Ovary (tissue), 9 donors: ENCODE measurements around the gene GPR27. TPM values are rescaled to one million over a fixed set of nuclear protein-coding genes. Genes with fewer than 3 reads are reported as not detected.

Experiments
- DNase-seq, 5 donors: peaks; one replicate each; pipeline ENCODE4 v3.0.0-alpha.2; 2019 to 2020
- H3K27ac ChIP-seq, 2 donors: fragments of 200-600 bp; one replicate each; pipeline versions ENCODE4 v1.5.1 to v1.8.0; 2019 to 2022
- H3K27me3 ChIP-seq: fragments of 200-600 bp; one replicate; pipeline ENCODE4 v1.8.0; 2022
- H3K36me3 ChIP-seq: fragments of 200-600 bp; sonication (generic); one replicate; pipeline ENCODE4 v1.5.1; 2019
- H3K4me1 ChIP-seq: one replicate; pipeline ENCODE4 v1.8.1; 2013; ENCODE audit warnings: mild to moderate bottlenecking, moderate library complexity; ENCODE audit not compliant: insufficient read depth
- H3K4me3 ChIP-seq: fragments of 200-600 bp; sonication (generic); one replicate; pipeline ENCODE4 v1.5.1; 2017
- H3K9me3 ChIP-seq, 2 donors: fragments of 200-600 bp in 1 of 2; sonication (generic) in 1 of 2; one replicate each; pipeline versions ENCODE4 v1.5.1 to v1.8.1; 2013 to 2019; ENCODE audit warnings: mild to moderate bottlenecking in 1 of 2, moderate library complexity in 1 of 2
- EP300 ChIP-seq: sonication (generic); formaldehyde crosslinking; IDR thresholded peaks from one replicate; pipeline ENCODE4 v1.6.1; 2017; ENCODE audit warnings: antibody characterized with exemption
- POLR2A ChIP-seq: fragments of 450-650 bp; IDR thresholded peaks from one replicate; pipeline ENCODE4 v1.6.1; 2017; ENCODE audit warnings: antibody characterized with exemption, mild to moderate bottlenecking, moderate library complexity
- WGBS, 3 donors: extraction: QIAGEN DNeasy Blood & Tissue Kit in 1 of 3; methylation state at CpG; one replicate each; pipeline versions ENCODE4 v1.1.5 to v1.1.7; 2013 to 2017; 5-methylcytosine and 5-hydroxymethylcytosine counted together
- intact Hi-C, 4 donors: fragments of 100-400 bp; cut with DNase I; formaldehyde crosslinking; loops; one replicate each; pipeline versions ENCODE4 v1.11.0 to v1.15.1; 2022 to 2023
- polyA plus RNA-seq, 2 donors: library from polyadenylated mRNA; stranded (reverse); fragments of 200-250 nt in 1 of 2; fragments of 350-450 nt in 1 of 2; fragmentation: Illumina TruSeq in 1 of 2; extraction: RNeasy Lipid Tissue Mini Kit (QIAGEN cat#74804) in 1 of 2; gene quantifications; one replicate each; pipeline ENCODE4 v1.2.3, GENCODE V29; 2013 to 2014
- total RNA-seq, 7 donors: library from RNA; depleted of rRNA in 2 of 7; stranded (reverse); fragments of >200 nt in 2 of 7; fragmentation: NEBNext Ultra II Directional in 3 of 7; extraction: Animal tissue kit (Norgen Biotek cat#: 25700) in 3 of 7; gene quantifications; one replicate each; pipeline versions ENCODE4 v1.1.0 to v1.2.4, GENCODE V29; 2016 to 2023
- TF ChIP-seq, protein P1 (sequence below), 3 donors: fragments of 450-650 bp in 2 of 3; fragments of 200-600 bp in 1 of 3; IDR thresholded peaks; one replicate each; pipeline versions ENCODE4 v1.5.1 to v1.8.0; 2016 to 2022; ENCODE audit warnings: antibody characterized with exemption in 3 of 3, mild to moderate bottlenecking in 1 of 3
- donor health status: DM: no; HTN: no; CAD: no; lungs with moderate emphysema.
- donor health status: DM: no; HTN: no; CAD: no.
- donor health status: Bipolar disorder and iron deficiency.
- donor health status: DM: yes; HTN: yes; CAD: no.
- donor health status: DM: no; HTN: no; CAD: no.
- donor health status: DM: yes; HTN: yes; CAD: no.

The GPR27 gene
- total and polyA plus RNA-seq, 9 donors = 2.1 to 12.7 (median 6.1) TPM

DNA sequence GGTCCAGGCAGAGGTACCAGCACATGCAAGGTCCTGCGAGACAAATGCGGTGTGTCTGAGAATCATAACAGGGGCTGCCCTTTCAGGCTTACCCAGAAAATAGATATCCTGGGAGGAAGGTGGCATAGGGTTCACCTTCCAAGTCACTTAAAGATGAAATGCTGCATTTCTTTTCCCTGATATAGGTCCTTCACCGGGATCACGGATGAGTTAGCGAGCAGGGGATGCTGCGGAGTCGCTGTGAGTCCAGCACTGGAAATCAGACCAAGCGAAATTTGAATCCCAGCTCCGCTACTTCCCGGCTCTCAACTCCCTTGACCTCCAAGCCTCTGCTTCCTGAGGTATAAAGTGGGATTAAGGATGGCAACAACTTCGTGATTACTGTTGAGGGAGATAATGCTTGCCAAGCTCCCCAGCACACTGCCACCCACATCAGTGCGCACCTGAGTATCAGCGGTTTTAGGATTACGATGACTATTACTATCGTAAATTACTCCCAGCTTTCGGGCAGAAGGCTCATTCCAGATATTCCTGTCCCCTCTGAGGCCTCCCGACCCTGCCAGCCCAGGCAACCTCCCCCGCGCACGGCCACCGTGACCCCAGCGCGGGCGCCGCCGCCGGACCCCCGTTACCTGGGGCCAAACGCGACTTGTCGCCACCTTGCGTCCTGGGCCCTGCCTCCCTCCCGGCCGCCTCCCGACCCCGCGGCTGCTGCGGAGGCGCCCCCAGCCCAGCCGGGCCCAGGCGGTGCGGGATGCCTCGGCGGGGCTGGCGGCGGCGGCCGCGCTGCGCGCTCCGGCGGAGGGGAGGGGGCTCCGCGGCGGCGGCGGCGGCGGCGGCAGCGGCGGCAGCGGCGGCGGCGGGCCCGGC is 589 bp upstream of the GPR27 start:
- H3K27ac ChIP-seq = no peak overlapping the region
- H3K36me3 ChIP-seq = no peaks in the 10 kb centered on the region
- H3K4me3 ChIP-seq = peak overlapping the region; percentile 50
- intact Hi-C loops = no loop called here
- no peaks in the 10 kb centered on the region for H3K9me3 ChIP-seq
- WGBS, 3 donors = 11 to 25% (median 18%) methylated on average over 41 to 68 of the region's 68 CpGs
- TF ChIP-seq POLR2A (no peak), EP300 (no peak)
- TF ChIP-seq, protein P1, sequence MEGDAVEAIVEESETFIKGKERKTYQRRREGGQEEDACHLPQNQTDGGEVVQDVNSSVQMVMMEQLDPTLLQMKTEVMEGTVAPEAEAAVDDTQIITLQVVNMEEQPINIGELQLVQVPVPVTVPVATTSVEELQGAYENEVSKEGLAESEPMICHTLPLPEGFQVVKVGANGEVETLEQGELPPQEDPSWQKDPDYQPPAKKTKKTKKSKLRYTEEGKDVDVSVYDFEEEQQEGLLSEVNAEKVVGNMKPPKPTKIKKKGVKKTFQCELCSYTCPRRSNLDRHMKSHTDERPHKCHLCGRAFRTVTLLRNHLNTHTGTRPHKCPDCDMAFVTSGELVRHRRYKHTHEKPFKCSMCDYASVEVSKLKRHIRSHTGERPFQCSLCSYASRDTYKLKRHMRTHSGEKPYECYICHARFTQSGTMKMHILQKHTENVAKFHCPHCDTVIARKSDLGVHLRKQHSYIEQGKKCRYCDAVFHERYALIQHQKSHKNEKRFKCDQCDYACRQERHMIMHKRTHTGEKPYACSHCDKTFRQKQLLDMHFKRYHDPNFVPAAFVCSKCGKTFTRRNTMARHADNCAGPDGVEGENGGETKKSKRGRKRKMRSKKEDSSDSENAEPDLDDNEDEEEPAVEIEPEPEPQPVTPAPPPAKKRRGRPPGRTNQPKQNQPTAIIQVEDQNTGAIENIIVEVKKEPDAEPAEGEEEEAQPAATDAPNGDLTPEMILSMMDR (IDR thresholded peaks at IDR 0.05) = no peak
- no peaks in the 10 kb centered on the region for H3K27me3 ChIP-seq
- H3K4me1 ChIP-seq = peaks cover 1% of the 10 kb centered on the region
- DNase-seq = peak in 1 of 5 donors; percentile 26

DNA sequence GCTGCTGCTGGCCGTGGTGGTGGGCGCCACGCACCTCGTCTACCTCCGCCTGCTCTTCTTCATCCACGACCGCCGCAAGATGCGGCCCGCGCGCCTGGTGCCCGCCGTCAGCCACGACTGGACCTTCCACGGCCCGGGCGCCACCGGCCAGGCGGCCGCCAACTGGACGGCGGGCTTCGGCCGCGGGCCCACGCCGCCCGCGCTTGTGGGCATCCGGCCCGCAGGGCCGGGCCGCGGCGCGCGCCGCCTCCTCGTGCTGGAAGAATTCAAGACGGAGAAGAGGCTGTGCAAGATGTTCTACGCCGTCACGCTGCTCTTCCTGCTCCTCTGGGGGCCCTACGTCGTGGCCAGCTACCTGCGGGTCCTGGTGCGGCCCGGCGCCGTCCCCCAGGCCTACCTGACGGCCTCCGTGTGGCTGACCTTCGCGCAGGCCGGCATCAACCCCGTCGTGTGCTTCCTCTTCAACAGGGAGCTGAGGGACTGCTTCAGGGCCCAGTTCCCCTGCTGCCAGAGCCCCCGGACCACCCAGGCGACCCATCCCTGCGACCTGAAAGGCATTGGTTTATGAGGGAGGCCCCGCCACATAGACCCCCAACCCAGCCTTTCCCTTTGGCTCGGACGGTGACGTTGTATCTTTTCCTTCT is 1.1 kb downstream of the GPR27 start:
- H3K27ac ChIP-seq = no peak overlapping the region
- no peaks in the 10 kb centered on the region for H3K27me3 ChIP-seq
- H3K4me1 ChIP-seq = peaks cover 1% of the 10 kb centered on the region
- no peak for TF ChIP-seq POLR2A
- TF ChIP-seq, protein P1 (IDR thresholded peaks at IDR 0.05) = no peak
- no peak for TF ChIP-seq EP300
- WGBS, 3 donors = 24 to 33% (median 33%) methylated on average over 33 to 65 of the region's 65 CpGs
- H3K4me3 ChIP-seq = peak overlapping the region; percentile 50
- no peaks in the 10 kb centered on the region for H3K9me3 ChIP-seq
- intact Hi-C loops = no loop called here
- H3K36me3 ChIP-seq = no peaks in the 10 kb centered on the region
- peak in 1 of 5 donors; percentile 23 for DNase-seq

DNA sequence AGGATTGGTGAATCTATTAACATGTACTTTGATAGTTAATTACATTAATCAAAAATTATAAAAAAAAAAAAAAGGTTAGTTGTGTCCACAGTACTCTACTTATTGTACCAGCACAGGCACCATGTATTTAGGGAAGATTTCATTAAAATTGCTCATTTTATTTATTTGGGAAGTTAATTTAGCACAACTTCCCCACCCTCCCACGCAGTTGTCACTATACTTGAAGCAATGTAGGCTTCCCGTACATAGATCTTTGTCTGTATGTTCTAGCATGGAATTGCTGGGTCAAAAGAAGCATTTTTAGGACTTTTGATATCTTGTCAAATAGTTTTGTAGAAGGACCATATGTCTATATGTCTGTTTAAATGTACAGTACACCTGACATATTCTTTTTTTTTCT is 4.4 kb downstream of the GPR27 start:
- TF ChIP-seq POLR2A (no peak), EP300 (no peak)
- TF ChIP-seq, protein P1 (IDR thresholded peaks at IDR 0.05) = no peak
- WGBS, 3 donors = 90 to 96% (median 95%) methylated on average over 2 of the region's 2 CpGs
- H3K36me3 ChIP-seq = no peaks in the 10 kb centered on the region
- no peaks in the 10 kb centered on the region for H3K27me3 ChIP-seq
- DNase-seq = no peak
- intact Hi-C loops = no loop called here
- H3K27ac ChIP-seq = no peak overlapping the region
- no peaks in the 10 kb centered on the region for H3K9me3 ChIP-seq
- peaks cover 1% of the 10 kb centered on the region for H3K4me1 ChIP-seq
- no peak overlapping the region for H3K4me3 ChIP-seq

DNA sequence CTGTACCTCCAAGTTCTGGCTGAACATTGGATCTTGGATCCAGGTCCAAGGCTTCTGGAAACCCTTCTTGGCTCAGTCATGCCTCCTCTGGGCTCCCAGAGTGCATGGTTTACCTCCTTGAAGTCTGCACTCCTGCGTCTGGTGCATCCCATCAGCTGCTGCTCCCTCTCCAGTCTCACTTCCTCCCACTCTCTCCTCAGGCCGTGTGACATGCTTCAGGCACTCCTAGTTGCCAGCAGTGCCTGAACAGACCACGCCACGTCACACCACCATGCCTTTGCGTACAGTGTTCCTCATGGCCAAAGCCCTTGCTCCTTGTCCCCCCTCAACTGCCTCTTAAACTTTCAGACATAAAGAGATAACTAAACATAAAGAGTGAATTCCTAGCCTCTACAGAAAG is 5.7 kb downstream of the GPR27 start:
- peaks cover 1% of the 10 kb centered on the region for H3K4me1 ChIP-seq
- intact Hi-C loops = no loop called here
- H3K9me3 ChIP-seq = no peaks in the 10 kb centered on the region
- TF ChIP-seq, protein P1 (IDR thresholded peaks at IDR 0.05) = no peak
- no peak for TF ChIP-seq EP300
- TF ChIP-seq POLR2A = no peak
- 73 to 79% (median 75%) methylated on average over 5 of the region's 5 CpGs for WGBS, 3 donors
- no peaks in the 10 kb centered on the region for H3K27me3 ChIP-seq
- H3K4me3 ChIP-seq = no peak overlapping the region
- no peak for DNase-seq
- no peaks in the 10 kb centered on the region for H3K36me3 ChIP-seq
- no peak overlapping the region for H3K27ac ChIP-seq
